HG03575 (cell line): ENCODE results near the gene OSBPL1A.
A peak's percentile ranks its signal among the peaks of the same experiment; 100 is the strongest.

Experiments used
- ATAC-seq: cut with Tn5 transposase; IDR thresholded peaks from one replicate; pipeline ENCODE4 v1.9.1; 2021; ENCODE audit not compliant: unreplicated experiment, insufficient number of reproducible peaks, low FRiP score; ENCODE audit errors: extremely low read depth

OSBPL1A gene

GRCh38 chr18:24118750-24119577 lies 278.7 kb downstream of the OSBPL1A start:
- peak; percentile 88 for ATAC-seq

DNA sequence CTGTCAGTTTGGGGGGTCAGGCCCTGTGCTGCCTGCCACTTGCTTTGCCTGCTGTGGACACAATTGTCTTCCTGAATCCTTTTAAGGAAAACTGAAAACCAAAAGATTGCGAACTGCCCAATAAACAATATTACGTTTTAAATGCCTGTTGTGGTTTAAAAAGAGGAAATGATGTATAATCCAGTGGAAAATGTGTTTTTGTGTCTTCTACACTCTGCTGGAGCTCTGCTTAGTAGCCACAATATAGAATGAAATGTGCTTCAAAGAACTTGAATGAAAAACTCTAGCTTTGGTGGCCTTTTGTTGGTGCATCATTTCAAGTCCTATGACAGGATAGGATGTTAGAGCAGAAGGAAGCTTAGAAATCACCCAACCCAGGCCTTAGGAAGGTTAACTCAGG lies 282.0 kb downstream of the OSBPL1A start:
- no peak for ATAC-seq

GRCh38 chr18:24114924-24115549 lies 282.6 kb downstream of the OSBPL1A start:
- no peak for ATAC-seq

DNA sequence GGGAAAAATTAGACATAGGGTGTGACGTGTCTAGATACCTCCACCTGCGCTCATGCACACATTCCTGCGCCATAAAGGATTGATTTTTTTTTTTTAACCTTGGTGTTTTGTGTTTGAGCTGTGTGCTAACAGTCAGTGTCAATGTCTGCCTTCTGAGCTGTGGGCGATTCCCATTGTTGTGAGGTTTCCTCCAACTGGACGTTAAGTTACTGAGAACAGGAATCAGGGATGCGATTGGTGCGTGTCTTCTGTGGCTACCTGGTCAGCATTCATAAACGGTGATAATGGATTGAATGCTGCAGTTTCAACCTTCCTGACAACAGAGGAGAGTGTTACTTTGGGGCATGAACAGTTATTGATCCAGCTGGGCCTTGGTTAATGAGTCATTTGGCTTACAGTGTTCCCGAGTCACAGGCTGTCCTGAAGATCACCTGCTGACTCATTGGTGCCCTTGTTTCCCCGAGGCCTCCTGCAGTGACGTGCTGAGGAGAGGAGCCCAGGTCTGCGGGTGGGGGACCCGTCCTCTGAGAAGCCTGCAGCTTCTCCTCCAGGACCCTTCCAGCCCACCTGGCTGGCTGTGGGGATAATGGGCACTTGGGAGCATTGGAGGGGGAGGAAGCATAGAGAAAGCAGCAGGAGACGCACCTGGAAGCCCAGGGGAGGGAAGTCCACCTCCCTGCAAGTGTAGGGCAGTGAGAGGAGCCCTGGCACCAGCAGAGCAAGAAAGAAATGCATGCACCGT lies 284.6 kb downstream of the OSBPL1A start:
- no peak for ATAC-seq

DNA sequence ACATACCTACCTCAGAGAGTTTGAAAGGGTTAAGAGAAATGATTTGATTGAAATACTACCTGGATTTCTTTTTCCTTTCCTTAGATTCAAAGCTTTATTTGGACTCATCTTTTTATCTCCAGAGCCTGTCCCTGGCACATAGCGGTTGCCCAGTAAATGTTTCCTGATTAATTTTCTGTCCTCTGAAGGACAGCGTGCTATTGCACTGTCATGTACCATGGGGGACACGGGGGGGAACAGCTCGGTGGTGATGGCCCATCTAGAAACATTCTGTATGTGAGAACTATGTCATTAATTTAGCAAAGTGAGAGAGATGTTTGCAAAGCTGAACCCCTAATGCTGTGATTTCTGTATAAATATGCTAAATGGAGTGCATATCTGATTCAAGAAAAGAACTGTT lies 285.2 kb downstream of the OSBPL1A start:
- no peak for ATAC-seq
